Epidermal melanocyte (primary cell): ENCODE measurements around the gene FRK.
"Not testable (repeated sequence)": the region's sequence is repeated elsewhere in the genome, so short reads cannot be mapped to it uniquely, and the experiment has no call there.

Experiments
- DNase-seq: peaks from one replicate; pipeline ENCODE4 v3.0.0; 2011; ENCODE audit warnings: low spot score; ENCODE audit not compliant: insufficient read length

The FRK gene

GRCh38 chr6:115891111-115891669, 169.5 kb downstream of the FRK start:
- no peak for DNase-seq

GRCh38 chr6:115890238-115890637, 170.5 kb downstream of the FRK start:
- DNase-seq: no peak

GRCh38 chr6:115888687-115889470, 171.8 kb downstream of the FRK start:
- not testable (repeated sequence) for DNase-seq

- no peak for DNase-seq
Observed at GRCh38 chr6:115887891-115888290, 172.8 kb downstream of the FRK start.

- DNase-seq: no peak
Observed at GRCh38 chr6:115885636-115886366, 174.9 kb downstream of the FRK start.

DNA sequence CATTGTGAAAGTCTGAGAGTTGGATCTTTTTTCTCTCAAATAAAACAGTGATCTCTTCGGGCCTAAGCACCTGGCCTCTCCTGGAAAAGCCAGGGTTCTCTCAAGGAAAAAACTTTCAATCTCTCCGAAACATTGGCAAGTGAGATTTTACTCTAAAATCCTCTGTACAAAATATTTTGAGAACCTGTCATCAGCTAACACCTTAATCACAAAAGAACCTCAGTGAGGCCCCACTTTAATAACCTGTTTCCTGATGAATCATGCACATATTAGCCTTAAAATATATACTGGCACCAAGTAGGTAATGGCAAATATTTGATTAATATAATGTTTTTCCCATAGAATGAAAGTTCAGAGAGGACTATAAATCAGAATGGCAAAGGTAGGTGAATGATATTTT, 177.9 kb downstream of the FRK start:
- DNase-seq: no peak

GRCh38 chr6:115882174-115882573, 178.5 kb downstream of the FRK start:
- no peak for DNase-seq
